GOT3 (cell line): Measurements from ENCODE around the gene GGA1.

ENCODE experiments used
- DNase-seq: peaks from one replicate; lab custom pipeline; 2025; ENCODE audit warnings: mixed read lengths; lab: John Stamatoyannopoulos, UW

Gene GGA1

GRCh38 chr22:37608477-37609239 is at the start of gene GGA1:
Gene GGA1 (plus strand): TSS chr22:37608834. CDS start chr22:37608861, 27 bp downstream.
- DNase-seq = peak; percentile 90

- no peak for DNase-seq
These were observed 49.1 kb upstream of the GGA1 start for GRCh38 chr22:37559521-37559900.

GRCh38 chr22:37559901-37560607 is 48.6 kb upstream of the GGA1 start, which contains the start of gene CDC42EP1:
Gene CDC42EP1 (plus strand): TSS chr22:37560480. CDS start chr22:37566350, 5,870 bp downstream.
- DNase-seq = no peak

- no peak for DNase-seq
These were observed 47.9 kb upstream of the GGA1 start for GRCh38 chr22:37560608-37561211.

- peak; percentile 30 for DNase-seq
These were observed 47.2 kb upstream of the GGA1 start for GRCh38 chr22:37561212-37562048.

- no peak for DNase-seq
These were observed 46.4 kb upstream of the GGA1 start for GRCh38 chr22:37562049-37562875.

GRCh38 chr22:37563153-37564081 is 45.2 kb upstream of the GGA1 start:
- DNase-seq = peak; percentile 27

GRCh38 chr22:37564111-37564711 is 44.4 kb upstream of the GGA1 start:
- no peak for DNase-seq

GRCh38 chr22:37565830-37566229 is 42.8 kb upstream of the GGA1 start:
- DNase-seq = no peak

GRCh38 chr22:37566329-37566837 is 42.3 kb upstream of the GGA1 start:
- DNase-seq = no peak

- DNase-seq = no peak
These were observed 41.5 kb upstream of the GGA1 start for GRCh38 chr22:37566903-37567798.

GRCh38 chr22:37568012-37568411 is 40.6 kb upstream of the GGA1 start:
- no peak for DNase-seq

GRCh38 chr22:37568448-37569008 is 40.1 kb upstream of the GGA1 start:
- DNase-seq = no peak

GRCh38 chr22:37569009-37569920 is 39.4 kb upstream of the GGA1 start:
- DNase-seq = no peak

GRCh38 chr22:37569921-37570660 is 38.5 kb upstream of the GGA1 start:
- DNase-seq = no peak

GRCh38 chr22:37570661-37570976 is 38.0 kb upstream of the GGA1 start:
- DNase-seq = no peak
